Measurements from ENCODE around the gene FBXO41. TPM values are rescaled to one million over a fixed set of nuclear protein-coding genes. Genes with fewer than 3 reads are reported as not detected.

FBXO41 gene
- total RNA-seq, 1 experiment from 2014 or later: 34.9 TPM

DNA sequence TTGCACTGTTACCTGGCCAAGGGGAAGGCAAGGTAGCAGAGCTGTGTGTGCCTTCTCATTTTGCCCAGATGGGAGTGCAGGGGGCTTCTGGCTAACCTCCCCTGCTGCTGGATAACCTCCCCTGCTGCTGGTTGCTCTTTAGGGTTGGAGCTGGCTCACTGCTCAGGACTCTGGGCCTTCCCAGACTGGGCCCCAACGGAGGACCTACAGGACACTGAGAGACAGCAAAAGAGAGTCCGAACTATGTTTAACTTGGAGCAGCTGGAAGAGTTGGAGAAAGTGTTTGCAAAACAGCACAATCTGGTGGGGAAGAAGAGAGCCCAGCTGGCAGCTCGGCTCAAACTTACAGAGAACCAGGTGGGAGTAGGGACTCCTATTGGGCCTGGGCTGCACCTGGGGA lies 76.0 kb downstream of the FBXO41 start:
- intact Hi-C loops (cut with micrococcal nuclease): no loop called here
- no peaks in the 10 kb centered on the region for H4K20me1 ChIP-seq (ENCODE audit: insufficient read depth)
- no peak for TF ChIP-seq SIN3A (IDR thresholded peaks at IDR 0.05; ENCODE audit: low read depth)
- no peak for TF ChIP-seq POLR2AphosphoS5 (IDR thresholded peaks at IDR 0.05; ENCODE audit: low read depth, low read length)
- no peak for TF ChIP-seq JUND (IDR thresholded peaks at IDR 0.05)
- no peaks in the 10 kb centered on the region for H3K9me2 ChIP-seq (ENCODE audit: insufficient read depth)
- RAD21 ChIA-PET (ENCODE audit: low non-redundant PET in 1 of 2, low total read pairs in 2 of 2, uncharacterized antibody in 2 of 2, unreplicated experiment in 2 of 2): no interaction called here
- no peak for ATAC-seq
- H3K36me3 ChIP-seq (ENCODE audit: control insufficient read depth in 1 of 2, insufficient read depth in 2 of 2, low read length in 2 of 2): no peaks in the 10 kb centered on the region
- H3K27ac ChIP-seq (ENCODE audit: low read depth, low read length): no peak overlapping the region
- BruUV-seq (replicated peaks): no TSS peak
- H3K4me1 ChIP-seq (ENCODE audit: control insufficient read depth in 1 of 2, insufficient read depth in 2 of 2, low read length in 2 of 2): peaks cover 0 to 17% of the 10 kb centered on the region in 2 experiments; a peak in 3 of 4 replicates
- POLR2A ChIA-PET: no interaction called here
- H3K79me2 ChIP-seq (ENCODE audit: insufficient read depth, low read length): no peaks in the 10 kb centered on the region
- CTCF ChIA-PET: no interaction called here
- H3K4me2 ChIP-seq (ENCODE audit: low read length): no peak overlapping the region
- no peak for DNase-seq (ENCODE audit: low read depth, low spot score)
- no peaks in the 10 kb centered on the region for H3K27me3 ChIP-seq (ENCODE audit: insufficient read depth, low read length)
- no peaks in the 10 kb centered on the region for H3K9me3 ChIP-seq (ENCODE audit: control insufficient read depth in 1 of 2, insufficient read depth in 1 of 2, low read depth in 1 of 2, low read length in 2 of 2)
- H3K9ac ChIP-seq (ENCODE audit: low read length): no peak overlapping the region
- H3K4me3 ChIP-seq (replicated peaks in 1 of 2; ENCODE audit: low read depth in 1 of 2, low read length in 2 of 2): no peak overlapping the region
- H2AFZ ChIP-seq (ENCODE audit: low read depth, low read length, poor library complexity, severe bottlenecking): no peak overlapping the region

DNA sequence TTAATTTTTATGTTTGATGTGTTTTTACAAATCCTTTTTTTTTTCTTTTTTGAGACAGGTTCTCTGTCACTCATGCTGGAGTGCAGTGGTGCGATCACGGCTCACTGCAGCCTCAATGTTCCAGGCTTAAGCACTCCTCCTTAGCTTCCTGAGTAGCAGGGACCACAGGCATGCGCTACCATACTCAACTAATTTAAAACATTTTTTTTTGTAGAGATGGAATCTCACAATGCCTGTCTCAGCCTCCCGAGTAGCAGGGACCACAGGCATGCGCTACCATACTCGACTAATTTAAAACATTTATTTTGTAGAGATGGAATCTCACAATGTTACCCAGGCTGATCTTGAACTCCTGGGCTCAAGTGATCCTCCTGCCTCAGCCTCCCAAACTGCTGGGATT lies 78.7 kb downstream of the FBXO41 start:
- RAD21 ChIA-PET (ENCODE audit: low non-redundant PET in 1 of 2, low total read pairs in 2 of 2, uncharacterized antibody in 2 of 2, unreplicated experiment in 2 of 2): no interaction called here

More for the DNA sequence above, 78.7 kb downstream of the FBXO41 start:
- no peak for ATAC-seq
- no peak for TF ChIP-seq TCF7L2 (IDR thresholded peaks at IDR 0.05; ENCODE audit: borderline replicate concordance, extremely low read depth, insufficient read depth, insufficient read length)
- TF ChIP-seq, protein P1, sequence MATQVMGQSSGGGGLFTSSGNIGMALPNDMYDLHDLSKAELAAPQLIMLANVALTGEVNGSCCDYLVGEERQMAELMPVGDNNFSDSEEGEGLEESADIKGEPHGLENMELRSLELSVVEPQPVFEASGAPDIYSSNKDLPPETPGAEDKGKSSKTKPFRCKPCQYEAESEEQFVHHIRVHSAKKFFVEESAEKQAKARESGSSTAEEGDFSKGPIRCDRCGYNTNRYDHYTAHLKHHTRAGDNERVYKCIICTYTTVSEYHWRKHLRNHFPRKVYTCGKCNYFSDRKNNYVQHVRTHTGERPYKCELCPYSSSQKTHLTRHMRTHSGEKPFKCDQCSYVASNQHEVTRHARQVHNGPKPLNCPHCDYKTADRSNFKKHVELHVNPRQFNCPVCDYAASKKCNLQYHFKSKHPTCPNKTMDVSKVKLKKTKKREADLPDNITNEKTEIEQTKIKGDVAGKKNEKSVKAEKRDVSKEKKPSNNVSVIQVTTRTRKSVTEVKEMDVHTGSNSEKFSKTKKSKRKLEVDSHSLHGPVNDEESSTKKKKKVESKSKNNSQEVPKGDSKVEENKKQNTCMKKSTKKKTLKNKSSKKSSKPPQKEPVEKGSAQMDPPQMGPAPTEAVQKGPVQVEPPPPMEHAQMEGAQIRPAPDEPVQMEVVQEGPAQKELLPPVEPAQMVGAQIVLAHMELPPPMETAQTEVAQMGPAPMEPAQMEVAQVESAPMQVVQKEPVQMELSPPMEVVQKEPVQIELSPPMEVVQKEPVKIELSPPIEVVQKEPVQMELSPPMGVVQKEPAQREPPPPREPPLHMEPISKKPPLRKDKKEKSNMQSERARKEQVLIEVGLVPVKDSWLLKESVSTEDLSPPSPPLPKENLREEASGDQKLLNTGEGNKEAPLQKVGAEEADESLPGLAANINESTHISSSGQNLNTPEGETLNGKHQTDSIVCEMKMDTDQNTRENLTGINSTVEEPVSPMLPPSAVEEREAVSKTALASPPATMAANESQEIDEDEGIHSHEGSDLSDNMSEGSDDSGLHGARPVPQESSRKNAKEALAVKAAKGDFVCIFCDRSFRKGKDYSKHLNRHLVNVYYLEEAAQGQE (IDR thresholded peaks at IDR 0.05; ENCODE audit: low read depth): no peak
- no peak for TF ChIP-seq ZNF274 (IDR thresholded peaks at IDR 0.05; ENCODE audit: low read depth, low read length)
- TF ChIP-seq FOSL1 (IDR thresholded peaks at IDR 0.05; ENCODE audit: low read depth): no peak
- Histone ChIP-seq H3K9ac (ENCODE audit: low read length) (no peak overlapping the region), H3K9me3 (ENCODE audit: control insufficient read depth in 1 of 2, insufficient read depth in 1 of 2, low read depth in 1 of 2, low read length in 2 of 2) (no peaks in the 10 kb centered on the region), H3K79me2 (ENCODE audit: insufficient read depth, low read length) (no peaks in the 10 kb centered on the region), H3K9me2 (ENCODE audit: insufficient read depth) (no peaks in the 10 kb centered on the region), H3K27ac (ENCODE audit: low read depth, low read length) (no peak overlapping the region), H2AFZ (ENCODE audit: low read depth, low read length, poor library complexity, severe bottlenecking) (no peak overlapping the region), H4K20me1 (ENCODE audit: insufficient read depth) (no peaks in the 10 kb centered on the region), H3K4me1 (ENCODE audit: control insufficient read depth in 1 of 2, insufficient read depth in 2 of 2, low read length in 2 of 2) (peaks cover 0 to 5% of the 10 kb centered on the region in 2 experiments; a peak in 2 of 4 replicates), H3K4me3 (replicated peaks in 1 of 2; ENCODE audit: low read depth in 1 of 2, low read length in 2 of 2) (no peak overlapping the region), H3K4me2 (ENCODE audit: low read length) (no peak overlapping the region), H3K36me3 (ENCODE audit: control insufficient read depth in 1 of 2, insufficient read depth in 2 of 2, low read length in 2 of 2) (no peaks in the 10 kb centered on the region), H3K27me3 (ENCODE audit: insufficient read depth, low read length) (no peaks in the 10 kb centered on the region)
- no TSS peak for BruUV-seq (replicated peaks)
- intact Hi-C loops (cut with micrococcal nuclease): no loop called here
- ChIA-PET POLR2A (interaction anchor here (0.9 kb wide), 1 partner anchor 28 kb away, joined by 3 read pairs; the partner anchor contains the start of gene PRADC1), CTCF (no interaction called here)
- no peak for DNase-seq (ENCODE audit: low read depth, low spot score)

Other genes starting within 250 kb of the FBXO41 start
- gene SFXN5, start 212.8 kb downstream of the FBXO41 start, total RNA-seq (2021; ENCODE audit: unreplicated experiment): 10.0 TPM
- gene RAB11FIP5, start 171.5 kb downstream of the FBXO41 start, total RNA-seq (2021; ENCODE audit: unreplicated experiment): 20.8 TPM
- not detected for gene NOTO, start 81.9 kb downstream of the FBXO41 start, total RNA-seq (2021; ENCODE audit: unreplicated experiment)
- gene SMYD5, start 70.2 kb downstream of the FBXO41 start, total RNA-seq (2021; ENCODE audit: unreplicated experiment): 37.4 TPM
- gene PRADC1, start 51.2 kb downstream of the FBXO41 start, total RNA-seq (2021; ENCODE audit: unreplicated experiment): 8.6 TPM
- 637 TPM for gene CCT7, start 50.2 kb downstream of the FBXO41 start, total RNA-seq (2021; ENCODE audit: unreplicated experiment)
- gene EGR4, start 9.1 kb upstream of the FBXO41 start, total RNA-seq (2021; ENCODE audit: unreplicated experiment): 0.37 TPM
- 20.5 TPM for gene ALMS1, start 101.4 kb upstream of the FBXO41 start, total RNA-seq (2021; ENCODE audit: unreplicated experiment)